ENCODE results near the gene LBHD1. TPM values are rescaled to one million over a fixed set of nuclear protein-coding genes. Genes with fewer than 3 reads are reported as not detected.

The LBHD1 gene
- total and polyA plus RNA-seq, 2 of the 13 experiments (the other 11 are each of a cell fraction or from before 2014, with no cell fraction given), result 3.2 to 3.7 TPM

DNA sequence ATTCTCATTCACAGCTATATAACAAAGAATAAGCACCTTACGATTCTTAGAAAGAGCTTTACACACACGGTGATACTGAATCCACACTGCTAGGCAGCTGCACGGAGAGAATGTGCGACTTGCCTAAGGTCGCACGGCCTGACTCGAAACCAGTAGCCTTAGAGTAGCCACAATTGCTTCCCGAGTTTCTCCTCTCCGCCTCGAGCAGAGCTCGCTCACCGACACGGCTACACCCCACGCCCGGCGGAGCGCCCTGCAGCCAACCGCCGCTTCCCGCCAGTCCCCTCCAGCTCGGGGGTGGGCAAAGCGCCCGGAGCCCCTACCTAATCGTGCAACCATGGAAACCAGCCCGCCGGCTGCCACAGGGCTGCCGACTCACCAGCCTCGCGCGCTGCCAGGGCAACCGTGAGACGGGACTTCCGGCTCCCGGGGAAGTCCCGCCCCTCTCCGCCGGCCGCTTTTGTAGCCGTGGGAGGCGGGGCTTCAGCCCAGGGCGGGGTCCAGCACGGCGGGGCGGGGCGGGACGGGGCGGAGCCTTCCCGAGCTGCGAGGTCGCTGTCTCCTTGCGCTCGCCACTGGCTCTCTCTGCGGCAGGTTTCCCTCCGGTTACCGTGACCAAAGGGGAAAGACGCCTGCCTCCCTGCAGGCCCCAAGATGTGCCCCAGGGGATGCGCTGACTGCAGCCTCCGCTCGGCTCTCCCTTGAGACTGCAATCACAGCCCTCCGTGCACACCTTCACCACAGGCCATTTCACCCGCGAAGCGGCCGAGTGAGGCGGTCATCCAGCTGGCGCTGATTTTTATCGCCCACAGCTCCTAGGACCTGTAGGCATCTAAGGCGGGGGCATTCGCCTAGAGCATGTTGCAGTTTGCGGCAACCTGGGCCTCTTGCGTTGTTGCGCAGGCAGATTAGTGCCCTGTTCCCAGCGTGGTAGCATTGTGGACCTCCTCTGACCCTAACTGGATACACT is 34.1 kb upstream of the LBHD1 start (continued):
- TF ChIP-seq, protein P1, sequence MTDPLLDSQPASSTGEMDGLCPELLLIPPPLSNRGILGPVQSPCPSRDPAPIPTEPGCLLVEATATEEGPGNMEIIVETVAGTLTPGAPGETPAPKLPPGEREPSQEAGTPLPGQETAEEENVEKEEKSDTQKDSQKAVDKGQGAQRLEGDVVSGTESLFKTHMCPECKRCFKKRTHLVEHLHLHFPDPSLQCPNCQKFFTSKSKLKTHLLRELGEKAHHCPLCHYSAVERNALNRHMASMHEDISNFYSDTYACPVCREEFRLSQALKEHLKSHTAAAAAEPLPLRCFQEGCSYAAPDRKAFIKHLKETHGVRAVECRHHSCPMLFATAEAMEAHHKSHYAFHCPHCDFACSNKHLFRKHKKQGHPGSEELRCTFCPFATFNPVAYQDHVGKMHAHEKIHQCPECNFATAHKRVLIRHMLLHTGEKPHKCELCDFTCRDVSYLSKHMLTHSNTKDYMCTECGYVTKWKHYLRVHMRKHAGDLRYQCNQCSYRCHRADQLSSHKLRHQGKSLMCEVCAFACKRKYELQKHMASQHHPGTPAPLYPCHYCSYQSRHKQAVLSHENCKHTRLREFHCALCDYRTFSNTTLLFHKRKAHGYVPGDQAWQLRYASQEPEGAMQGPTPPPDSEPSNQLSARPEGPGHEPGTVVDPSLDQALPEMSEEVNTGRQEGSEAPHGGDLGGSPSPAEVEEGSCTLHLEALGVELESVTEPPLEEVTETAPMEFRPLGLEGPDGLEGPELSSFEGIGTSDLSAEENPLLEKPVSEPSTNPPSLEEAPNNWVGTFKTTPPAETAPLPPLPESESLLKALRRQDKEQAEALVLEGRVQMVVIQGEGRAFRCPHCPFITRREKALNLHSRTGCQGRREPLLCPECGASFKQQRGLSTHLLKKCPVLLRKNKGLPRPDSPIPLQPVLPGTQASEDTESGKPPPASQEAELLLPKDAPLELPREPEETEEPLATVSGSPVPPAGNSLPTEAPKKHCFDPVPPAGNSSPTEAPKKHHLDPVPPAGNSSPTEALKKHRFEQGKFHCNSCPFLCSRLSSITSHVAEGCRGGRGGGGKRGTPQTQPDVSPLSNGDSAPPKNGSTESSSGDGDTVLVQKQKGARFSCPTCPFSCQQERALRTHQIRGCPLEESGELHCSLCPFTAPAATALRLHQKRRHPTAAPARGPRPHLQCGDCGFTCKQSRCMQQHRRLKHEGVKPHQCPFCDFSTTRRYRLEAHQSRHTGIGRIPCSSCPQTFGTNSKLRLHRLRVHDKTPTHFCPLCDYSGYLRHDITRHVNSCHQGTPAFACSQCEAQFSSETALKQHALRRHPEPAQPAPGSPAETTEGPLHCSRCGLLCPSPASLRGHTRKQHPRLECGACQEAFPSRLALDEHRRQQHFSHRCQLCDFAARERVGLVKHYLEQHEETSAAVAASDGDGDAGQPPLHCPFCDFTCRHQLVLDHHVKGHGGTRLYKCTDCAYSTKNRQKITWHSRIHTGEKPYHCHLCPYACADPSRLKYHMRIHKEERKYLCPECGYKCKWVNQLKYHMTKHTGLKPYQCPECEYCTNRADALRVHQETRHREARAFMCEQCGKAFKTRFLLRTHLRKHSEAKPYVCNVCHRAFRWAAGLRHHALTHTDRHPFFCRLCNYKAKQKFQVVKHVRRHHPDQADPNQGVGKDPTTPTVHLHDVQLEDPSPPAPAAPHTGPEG (CRISPR knock-in tag; IDR thresholded peaks at IDR 0.05), result no peak
- TF ChIP-seq ZBTB20 (CRISPR knock-in tag; IDR thresholded peaks at IDR 0.05; ENCODE audit: borderline replicate concordance, low read depth), result no peak; the same call in 1 of the 2 replicates
- TF ChIP-seq, protein P2, sequence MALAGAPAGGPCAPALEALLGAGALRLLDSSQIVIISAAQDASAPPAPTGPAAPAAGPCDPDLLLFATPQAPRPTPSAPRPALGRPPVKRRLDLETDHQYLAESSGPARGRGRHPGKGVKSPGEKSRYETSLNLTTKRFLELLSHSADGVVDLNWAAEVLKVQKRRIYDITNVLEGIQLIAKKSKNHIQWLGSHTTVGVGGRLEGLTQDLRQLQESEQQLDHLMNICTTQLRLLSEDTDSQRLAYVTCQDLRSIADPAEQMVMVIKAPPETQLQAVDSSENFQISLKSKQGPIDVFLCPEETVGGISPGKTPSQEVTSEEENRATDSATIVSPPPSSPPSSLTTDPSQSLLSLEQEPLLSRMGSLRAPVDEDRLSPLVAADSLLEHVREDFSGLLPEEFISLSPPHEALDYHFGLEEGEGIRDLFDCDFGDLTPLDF (CRISPR knock-in tag; IDR thresholded peaks at IDR 0.05), result no peak
- TF ChIP-seq, protein P3, sequence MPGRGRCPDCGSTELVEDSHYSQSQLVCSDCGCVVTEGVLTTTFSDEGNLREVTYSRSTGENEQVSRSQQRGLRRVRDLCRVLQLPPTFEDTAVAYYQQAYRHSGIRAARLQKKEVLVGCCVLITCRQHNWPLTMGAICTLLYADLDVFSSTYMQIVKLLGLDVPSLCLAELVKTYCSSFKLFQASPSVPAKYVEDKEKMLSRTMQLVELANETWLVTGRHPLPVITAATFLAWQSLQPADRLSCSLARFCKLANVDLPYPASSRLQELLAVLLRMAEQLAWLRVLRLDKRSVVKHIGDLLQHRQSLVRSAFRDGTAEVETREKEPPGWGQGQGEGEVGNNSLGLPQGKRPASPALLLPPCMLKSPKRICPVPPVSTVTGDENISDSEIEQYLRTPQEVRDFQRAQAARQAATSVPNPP (CRISPR knock-in tag; IDR thresholded peaks at IDR 0.05), result no peak
- TF ChIP-seq ZNF790 (CRISPR knock-in tag; IDR thresholded peaks at IDR 0.05; ENCODE audit: borderline replicate concordance), result no peak
- TF ChIP-seq TBP (CRISPR knock-in tag; IDR thresholded peaks at IDR 0.05), result no peak
- TF ChIP-seq ZNF678 (CRISPR knock-in tag; IDR thresholded peaks at IDR 0.05), result no peak
- TF ChIP-seq ELF4 (CRISPR knock-in tag; IDR thresholded peaks at IDR 0.05; ENCODE audit: borderline replicate concordance), result no peak
- TF ChIP-seq ZSCAN25 (CRISPR knock-in tag; IDR thresholded peaks at IDR 0.05), result peak; percentile 66; the same call in 1 of the 2 replicates
- no peak for TF ChIP-seq SPEN (CRISPR knock-in tag; IDR thresholded peaks at IDR 0.05; ENCODE audit: low read depth)
- TF ChIP-seq, protein P4, sequence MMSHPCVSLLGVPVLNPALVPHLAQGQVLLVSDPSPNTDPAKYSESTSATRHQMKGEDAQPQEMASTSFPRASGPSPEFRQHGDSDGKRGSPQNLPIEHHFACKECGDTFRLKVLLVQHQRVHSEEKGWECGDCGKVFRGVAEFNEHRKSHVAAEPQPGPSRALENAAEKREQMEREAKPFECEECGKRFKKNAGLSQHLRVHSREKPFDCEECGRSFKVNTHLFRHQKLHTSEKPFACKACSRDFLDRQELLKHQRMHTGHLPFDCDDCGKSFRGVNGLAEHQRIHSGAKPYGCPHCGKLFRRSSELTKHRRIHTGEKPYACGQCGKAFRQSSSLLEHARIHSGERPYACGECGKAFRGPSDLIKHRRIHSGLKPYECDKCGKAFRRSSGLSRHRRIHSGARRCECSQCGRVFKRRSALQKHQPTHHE (CRISPR knock-in tag; IDR thresholded peaks at IDR 0.05; ENCODE audit: borderline replicate concordance), result no peak
- no peak for TF ChIP-seq NONO (IDR thresholded peaks at IDR 0.05)
- peak; percentile 76; the same call in 1 of the 2 replicates for TF ChIP-seq NONO (CRISPR knock-in tag; conservative IDR thresholded peaks at IDR 0.05)
- TF ChIP-seq ZNF326 (CRISPR knock-in tag; IDR thresholded peaks at IDR 0.05; ENCODE audit: borderline replicate concordance), result no peak
- 0 out of 2 replicates have a peak, but pooled peaks have one; percentile 68 for TF ChIP-seq ARID2 (CRISPR knock-in tag; IDR thresholded peaks at IDR 0.05; ENCODE audit: borderline replicate concordance)
- TF ChIP-seq ADNP (CRISPR knock-in tag; IDR thresholded peaks at IDR 0.05), result no peak
- TF ChIP-seq GABPA (IDR thresholded peaks at IDR 0.05; ENCODE audit: low read depth, low read length), result peak; percentile 83
- TF ChIP-seq GABPA (CRISPR knock-in tag; IDR thresholded peaks at IDR 0.05; ENCODE audit: low read depth), result peak; percentile 88
- TF ChIP-seq POGZ (CRISPR knock-in tag; IDR thresholded peaks at IDR 0.05), result peak; percentile 39; the same call in 1 of the 2 replicates

All from HepG2 (cell line).